Measurements from ENCODE around the gene SUZ12.
"Not testable (repeated sequence)": the region's sequence is repeated elsewhere in the genome, so short reads cannot be mapped to it uniquely, and the experiment has no call there.

The SUZ12 gene

GRCh38 chr17:31942396-31942795 is 5.6 kb downstream of the SUZ12 start:
- in situ Hi-C loops (cut with MboI; ENCODE audit: low sequenced_read_pairs): not testable (repeated sequence)

- in situ Hi-C loops (cut with MboI; ENCODE audit: low sequenced_read_pairs): not testable (repeated sequence)
These were observed 15.1 kb downstream of the SUZ12 start for GRCh38 chr17:31951953-31952352.

- in situ Hi-C loops (cut with MboI; ENCODE audit: low sequenced_read_pairs): loop anchor here (5.0 kb wide), 1 partner anchor 1207 kb away; no protein-coding TSS in a partner anchor
These were observed 27.3 kb downstream of the SUZ12 start for GRCh38 chr17:31964131-31964530.

- in situ Hi-C loops (cut with MboI; ENCODE audit: low sequenced_read_pairs): no loop called here
These were observed 30.8 kb downstream of the SUZ12 start for GRCh38 chr17:31967648-31968047.

- in situ Hi-C loops (cut with MboI; ENCODE audit: low sequenced_read_pairs): not testable (repeated sequence)
These were observed 33.6 kb downstream of the SUZ12 start for GRCh38 chr17:31970416-31970815.

- in situ Hi-C loops (cut with MboI; ENCODE audit: low sequenced_read_pairs): not testable (repeated sequence)
These were observed 37.7 kb downstream of the SUZ12 start for GRCh38 chr17:31974269-31975071.

- in situ Hi-C loops (cut with MboI; ENCODE audit: low sequenced_read_pairs): not testable (repeated sequence)
These were observed 38.6 kb downstream of the SUZ12 start for GRCh38 chr17:31975391-31975790.

- in situ Hi-C loops (cut with MboI; ENCODE audit: low sequenced_read_pairs): not testable (repeated sequence)
These were observed 55.0 kb downstream of the SUZ12 start for GRCh38 chr17:31991821-31992220.

GRCh38 chr17:31997005-31997404 is 60.2 kb downstream of the SUZ12 start:
- in situ Hi-C loops (cut with MboI; ENCODE audit: low sequenced_read_pairs): no loop called here

- in situ Hi-C loops (cut with MboI; ENCODE audit: low sequenced_read_pairs): loop anchor here (10.0 kb wide), 1 partner anchor 128 kb away; no protein-coding TSS in a partner anchor
These were observed 70.2 kb downstream of the SUZ12 start, which contains the start of gene LRRC37B for GRCh38 chr17:32006957-32007462. LRRC37B (plus strand) TSS chr17:32007383; CDS start chr17:32021393, 14,010 bp downstream.

- in situ Hi-C loops (cut with MboI; ENCODE audit: low sequenced_read_pairs): loop anchor here (10.0 kb wide), 1 partner anchor 127 kb away; no protein-coding TSS in a partner anchor
These were observed 70.9 kb downstream of the SUZ12 start for GRCh38 chr17:32007463-32008298.

GRCh38 chr17:32009262-32009542 is 72.4 kb downstream of the SUZ12 start:
- in situ Hi-C loops (cut with MboI; ENCODE audit: low sequenced_read_pairs): loop anchor here (10.0 kb wide), 1 partner anchor 126 kb away; no protein-coding TSS in a partner anchor

- in situ Hi-C loops (cut with MboI; ENCODE audit: low sequenced_read_pairs): no loop called here
These were observed 73.3 kb downstream of the SUZ12 start for GRCh38 chr17:32010114-32010513.

- in situ Hi-C loops (cut with MboI; ENCODE audit: low sequenced_read_pairs): no loop called here
These were observed 78.6 kb downstream of the SUZ12 start for GRCh38 chr17:32015245-32016013.

GRCh38 chr17:32016231-32016630 is 79.4 kb downstream of the SUZ12 start:
- in situ Hi-C loops (cut with MboI; ENCODE audit: low sequenced_read_pairs): no loop called here

GRCh38 chr17:32019228-32019627 is 82.4 kb downstream of the SUZ12 start:
- in situ Hi-C loops (cut with MboI; ENCODE audit: low sequenced_read_pairs): no loop called here

- in situ Hi-C loops (cut with MboI; ENCODE audit: low sequenced_read_pairs): no loop called here
These were observed 84.3 kb downstream of the SUZ12 start for GRCh38 chr17:32020943-32021614.

- in situ Hi-C loops (cut with MboI; ENCODE audit: low sequenced_read_pairs): no loop called here
These were observed 84.8 kb downstream of the SUZ12 start for GRCh38 chr17:32021615-32021955.

- in situ Hi-C loops (cut with MboI; ENCODE audit: low sequenced_read_pairs): not testable (repeated sequence)
These were observed 85.7 kb downstream of the SUZ12 start for GRCh38 chr17:32022554-32022953.

- in situ Hi-C loops (cut with MboI; ENCODE audit: low sequenced_read_pairs): not testable (repeated sequence)
These were observed 90.5 kb downstream of the SUZ12 start for GRCh38 chr17:32027271-32027670.
